ENCODE results near the gene GNG12. TPM values are rescaled to one million over a fixed set of nuclear protein-coding genes. Genes with fewer than 3 reads are reported as not detected.

The GNG12 gene
- total RNA-seq, 1 experiment from 2014 or later: 23.7 TPM

- no peaks in the 10 kb centered on the region for H3K27me3 Mint-ChIP-seq (ENCODE audit: low read depth)
- peaks cover 13% of the 10 kb centered on the region for H3K4me1 Mint-ChIP-seq
- ChIA-PET CTCF (interaction anchor here (1.5 kb wide), 1 partner anchor 129 kb away, joined by 5 read pairs; no protein-coding TSS in a partner anchor), POLR2A (no interaction called here)
- H3K9me3 Mint-ChIP-seq: peaks cover 4% of the 10 kb centered on the region
- no peak for TF ChIP-seq RELA (CRISPR knock-in tag; IDR thresholded peaks at IDR 0.05; ENCODE audit: borderline replicate concordance)
- TF ChIP-seq HMGA2 (CRISPR knock-in tag; IDR thresholded peaks at IDR 0.05): no peak
- TF ChIP-seq USF1 (CRISPR knock-in tag; IDR thresholded peaks at IDR 0.05): no peak
- TF ChIP-seq CDX4 (CRISPR knock-in tag; IDR thresholded peaks at IDR 0.05; ENCODE audit: borderline replicate concordance): no peak
- TF ChIP-seq E2F5 (CRISPR knock-in tag; IDR thresholded peaks at IDR 0.05): no peak
- TF ChIP-seq ZNF416 (CRISPR knock-in tag; IDR thresholded peaks at IDR 0.05): no peak
- TF ChIP-seq ZNF423 (CRISPR knock-in tag; IDR thresholded peaks at IDR 0.05): no peak
- TF ChIP-seq NFE2L1 (CRISPR knock-in tag; IDR thresholded peaks at IDR 0.05): no peak
- no peak for TF ChIP-seq SMAD4 (CRISPR knock-in tag; IDR thresholded peaks at IDR 0.05)
- no peak for ATAC-seq
- H3K4me3 Mint-ChIP-seq: no peak overlapping the region
- no peaks in the 10 kb centered on the region for H3K36me3 Mint-ChIP-seq
- DNase-seq (ENCODE audit: low spot score): no peak
- no peak overlapping the region for H3K27ac Mint-ChIP-seq
Measured at GRCh38 chr1:67653304-67653703, 180.0 kb downstream of the GNG12 start.

- H3K36me3 Mint-ChIP-seq: no peaks in the 10 kb centered on the region
- TF ChIP-seq ZNF317 (CRISPR knock-in tag; IDR thresholded peaks at IDR 0.05; ENCODE audit: borderline replicate concordance, low read depth) (no peak), TCF7 (CRISPR knock-in tag; IDR thresholded peaks at IDR 0.05; ENCODE audit: low read depth) (no peak), ZNF671 (CRISPR knock-in tag; IDR thresholded peaks at IDR 0.05) (no peak), HMGA2 (CRISPR knock-in tag; IDR thresholded peaks at IDR 0.05) (no peak), ZSCAN18 (CRISPR knock-in tag; IDR thresholded peaks at IDR 0.05) (no peak), EMX1 (CRISPR knock-in tag; IDR thresholded peaks at IDR 0.05) (no peak), GABPB1 (CRISPR knock-in tag; IDR thresholded peaks at IDR 0.05) (no peak), NR3C1 (CRISPR knock-in tag; conservative IDR thresholded peaks at IDR 0.05; ENCODE audit: low read depth) (no peak), SOX15 (CRISPR knock-in tag; IDR thresholded peaks at IDR 0.05) (no peak), IRF1 (CRISPR knock-in tag; IDR thresholded peaks at IDR 0.05) (no peak), NFE2L1 (CRISPR knock-in tag; IDR thresholded peaks at IDR 0.05) (no peak)
- H3K4me1 Mint-ChIP-seq: peaks cover 13% of the 10 kb centered on the region
- ChIA-PET POLR2A (no interaction called here), CTCF (interaction anchor here (1.5 kb wide), 1 partner anchor 129 kb away, joined by 5 read pairs; no protein-coding TSS in a partner anchor)
- peaks cover 4% of the 10 kb centered on the region for H3K9me3 Mint-ChIP-seq
- ATAC-seq (peak; percentile 46), DNase-seq (ENCODE audit: low spot score) (no peak)
- H3K27ac Mint-ChIP-seq: peak overlapping the region; percentile 28; the same call in 1 of the 2 replicates
- no peak overlapping the region for H3K4me3 Mint-ChIP-seq
- H3K27me3 Mint-ChIP-seq (ENCODE audit: low read depth): no peaks in the 10 kb centered on the region
Measured at GRCh38 chr1:67652800-67653199, 180.5 kb downstream of the GNG12 start.

Other genes with a start within 250 kb of the GNG12 start
- gene GADD45A, start 148.3 kb downstream of the GNG12 start, total RNA-seq (2021): 20.8 to 34.5 TPM (median 24.0 TPM) in 3 replicates
- gene DIRAS3, start 217.2 kb upstream of the GNG12 start, total RNA-seq (2021): 0.14 to 0.22 TPM (median 0.16 TPM) in 3 replicates